ENCODE measurements around the gene GABBR2.

Gene GABBR2

GRCh38 chr9:98576354-98576753 is 132.4 kb downstream of the GABBR2 start:
- Mint-ChIP-seq H3K4me3 (peak overlapping the region; percentile 55), H3K36me3 (ENCODE audit: low read depth) (no peaks in the 10 kb centered on the region), H3K4me1 (ENCODE audit: low read depth) (peaks cover 16% of the 10 kb centered on the region), H3K27ac (peak overlapping the region; percentile 14), H3K9me3 (no peaks in the 10 kb centered on the region), H3K27me3 (ENCODE audit: low read depth) (peaks cover 44% of the 10 kb centered on the region)
- no peak for DNase-seq (ENCODE audit: low spot score)

DNA sequence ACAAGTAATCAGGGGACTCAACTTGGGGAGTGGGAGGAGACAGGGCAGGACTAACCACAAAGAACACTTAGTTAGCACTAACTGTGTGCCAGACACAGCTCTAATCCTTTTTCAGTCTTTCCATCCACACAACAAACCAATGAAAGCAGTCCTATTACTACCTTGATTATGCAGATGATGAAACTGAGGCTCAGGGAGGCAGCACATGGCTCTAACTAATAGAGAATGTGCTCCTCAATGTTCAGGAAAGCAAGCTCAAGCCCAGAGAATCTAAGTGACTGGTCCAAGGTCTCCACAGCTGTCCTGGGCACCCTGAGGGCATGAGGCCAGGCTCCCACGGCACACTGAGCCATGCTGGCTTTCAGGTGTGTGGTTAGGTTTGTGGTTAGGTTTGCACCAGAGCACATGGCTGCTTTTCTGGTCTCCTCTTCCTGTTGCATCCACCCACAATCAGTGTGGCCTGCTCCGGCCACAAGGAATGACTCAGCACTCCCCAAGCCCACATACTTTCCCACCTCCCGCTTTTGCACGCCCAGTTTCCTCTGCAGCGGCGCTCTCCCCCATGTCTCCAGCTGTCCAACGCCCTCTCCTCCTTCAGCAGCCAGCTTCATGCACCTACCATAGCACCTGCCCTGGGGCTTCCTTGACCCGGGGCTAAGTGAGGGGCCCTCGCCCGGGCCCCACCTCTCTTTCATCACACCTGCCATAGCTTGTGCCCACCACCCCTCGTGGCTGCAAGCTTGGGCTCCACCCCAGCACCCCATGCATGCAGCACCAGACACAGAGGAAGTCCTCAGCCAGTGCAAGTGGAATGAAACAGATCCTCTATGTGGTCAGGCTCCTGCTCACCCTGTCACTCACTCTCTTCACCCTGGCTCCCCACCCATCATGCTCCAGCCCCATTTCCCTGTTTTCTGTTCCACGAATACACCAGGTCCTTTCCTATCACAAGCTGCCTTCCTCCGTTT is 133.1 kb downstream of the GABBR2 start:
- Mint-ChIP-seq H3K4me3 (peak overlapping the region; percentile 55), H3K9me3 (no peaks in the 10 kb centered on the region), H3K27me3 (ENCODE audit: low read depth) (peaks cover 40% of the 10 kb centered on the region), H3K36me3 (ENCODE audit: low read depth) (no peaks in the 10 kb centered on the region), H3K27ac (peak overlapping the region; percentile 14), H3K4me1 (ENCODE audit: low read depth) (peaks cover 16% of the 10 kb centered on the region)
- DNase-seq (ENCODE audit: low spot score): peak; percentile 49

DNA sequence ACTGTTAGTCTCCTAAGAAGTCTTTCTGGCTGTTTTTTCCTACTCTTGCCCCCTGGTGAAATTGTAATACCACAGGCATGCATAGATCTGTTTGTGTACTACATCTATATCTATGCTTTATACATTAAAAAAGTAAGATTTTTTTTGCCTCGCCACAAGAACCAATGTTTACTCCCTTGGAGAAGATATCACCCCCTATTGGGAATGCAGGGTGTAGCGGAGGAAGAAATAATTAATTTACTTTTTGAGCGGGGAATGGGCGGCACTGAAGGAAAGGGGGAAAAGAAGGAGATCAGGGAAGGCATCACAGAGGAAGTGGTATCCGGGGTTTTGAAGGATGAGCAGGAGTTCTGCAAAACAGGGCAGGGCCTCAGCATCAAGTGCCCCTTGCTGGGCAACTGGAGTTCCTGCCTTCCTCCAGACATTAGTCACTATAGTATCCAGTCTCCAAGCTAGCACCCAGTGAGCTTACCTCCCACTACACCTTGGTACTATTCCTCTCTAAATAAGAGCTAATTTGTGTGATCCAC is 134.9 kb downstream of the GABBR2 start:
- DNase-seq (ENCODE audit: low spot score): no peak
- Mint-ChIP-seq H3K4me3 (no peak overlapping the region), H3K36me3 (ENCODE audit: low read depth) (no peaks in the 10 kb centered on the region), H3K27ac (no peak overlapping the region), H3K9me3 (no peaks in the 10 kb centered on the region), H3K4me1 (ENCODE audit: low read depth) (peaks cover 16% of the 10 kb centered on the region), H3K27me3 (ENCODE audit: low read depth) (peaks cover 31% of the 10 kb centered on the region)

DNA sequence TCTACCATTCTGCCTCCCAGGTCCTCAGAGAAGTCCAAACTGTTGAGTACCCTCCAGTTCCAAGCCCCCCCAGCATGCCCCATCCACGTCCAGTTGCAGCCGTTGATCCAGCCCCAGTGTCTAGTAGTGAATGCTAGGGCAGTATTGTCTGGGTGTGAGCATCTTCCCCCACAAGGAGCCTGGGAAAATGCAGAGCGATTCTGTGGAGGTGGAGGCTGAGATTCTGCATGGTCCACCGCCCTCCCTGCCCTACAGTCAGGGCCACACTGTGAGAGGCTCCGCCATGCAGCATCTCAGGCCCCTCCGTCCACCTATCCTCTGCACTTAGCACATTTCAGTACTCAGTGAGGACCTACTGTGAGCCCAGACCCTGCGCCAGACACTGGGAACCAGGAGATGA is 135.9 kb downstream of the GABBR2 start:
- no peak for DNase-seq (ENCODE audit: low spot score)
- no peaks in the 10 kb centered on the region for H3K36me3 Mint-ChIP-seq (ENCODE audit: low read depth)
- peaks cover 16% of the 10 kb centered on the region for H3K4me1 Mint-ChIP-seq (ENCODE audit: low read depth)
- peaks cover 29% of the 10 kb centered on the region for H3K27me3 Mint-ChIP-seq (ENCODE audit: low read depth)
- no peak overlapping the region for H3K4me3 Mint-ChIP-seq
- no peak overlapping the region for H3K27ac Mint-ChIP-seq
- H3K9me3 Mint-ChIP-seq: no peaks in the 10 kb centered on the region

DNA sequence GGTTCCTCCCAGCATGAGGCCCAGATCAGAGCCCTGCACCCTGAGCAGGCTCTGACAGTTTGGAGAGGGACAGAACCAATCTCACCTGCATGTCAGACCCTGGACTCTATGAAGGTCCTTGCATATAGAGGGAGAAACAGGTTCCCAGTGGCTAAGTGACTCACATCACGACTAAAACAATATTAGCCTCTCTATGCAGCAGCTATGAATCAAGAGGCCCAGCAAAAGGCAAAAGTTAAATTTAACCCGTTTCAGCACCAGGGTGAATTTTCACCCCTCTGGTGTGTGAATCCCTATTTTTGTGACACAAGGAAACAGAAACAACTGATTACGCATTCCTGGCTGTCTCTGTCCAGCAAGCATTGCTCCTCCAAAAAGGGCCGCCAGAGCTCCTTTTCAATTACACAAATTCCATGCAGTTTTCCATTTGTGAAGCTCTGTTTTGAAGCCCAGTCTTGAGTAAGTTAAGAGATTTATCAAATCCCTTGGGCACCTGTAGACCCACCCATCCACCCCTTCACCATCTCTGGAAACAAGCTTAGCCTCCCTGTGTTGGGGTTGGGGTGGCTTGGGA is 136.6 kb downstream of the GABBR2 start:
- Mint-ChIP-seq H3K9me3 (no peaks in the 10 kb centered on the region), H3K4me3 (no peak overlapping the region), H3K27me3 (ENCODE audit: low read depth) (peaks cover 24% of the 10 kb centered on the region), H3K36me3 (ENCODE audit: low read depth) (no peaks in the 10 kb centered on the region), H3K4me1 (ENCODE audit: low read depth) (peaks cover 16% of the 10 kb centered on the region), H3K27ac (no peak overlapping the region)
- no peak for DNase-seq (ENCODE audit: low spot score)

DNA sequence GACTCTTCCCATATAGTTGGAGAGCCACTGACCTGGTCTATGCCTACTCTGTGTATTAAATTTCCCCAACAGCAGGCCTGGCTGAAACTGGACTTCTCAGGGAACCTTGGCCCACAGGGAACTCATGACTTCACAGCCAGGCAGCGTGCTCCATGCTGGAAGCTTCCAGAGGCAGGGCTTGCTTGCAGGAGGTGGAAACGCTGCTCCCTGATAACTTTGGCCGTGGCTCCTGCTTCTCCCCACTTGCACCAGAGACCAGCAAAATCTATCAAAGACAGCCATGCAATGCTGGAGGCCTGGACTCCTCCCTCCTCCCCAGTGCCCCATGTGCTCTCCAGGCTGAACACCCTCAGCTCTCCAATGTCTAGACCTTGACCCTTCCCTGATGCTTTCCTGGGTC is 137.1 kb downstream of the GABBR2 start:
- Mint-ChIP-seq H3K4me1 (ENCODE audit: low read depth) (peaks cover 16% of the 10 kb centered on the region), H3K9me3 (no peaks in the 10 kb centered on the region), H3K4me3 (no peak overlapping the region), H3K27ac (no peak overlapping the region), H3K27me3 (ENCODE audit: low read depth) (peaks cover 19% of the 10 kb centered on the region), H3K36me3 (ENCODE audit: low read depth) (no peaks in the 10 kb centered on the region)
- DNase-seq (ENCODE audit: low spot score): no peak

DNA sequence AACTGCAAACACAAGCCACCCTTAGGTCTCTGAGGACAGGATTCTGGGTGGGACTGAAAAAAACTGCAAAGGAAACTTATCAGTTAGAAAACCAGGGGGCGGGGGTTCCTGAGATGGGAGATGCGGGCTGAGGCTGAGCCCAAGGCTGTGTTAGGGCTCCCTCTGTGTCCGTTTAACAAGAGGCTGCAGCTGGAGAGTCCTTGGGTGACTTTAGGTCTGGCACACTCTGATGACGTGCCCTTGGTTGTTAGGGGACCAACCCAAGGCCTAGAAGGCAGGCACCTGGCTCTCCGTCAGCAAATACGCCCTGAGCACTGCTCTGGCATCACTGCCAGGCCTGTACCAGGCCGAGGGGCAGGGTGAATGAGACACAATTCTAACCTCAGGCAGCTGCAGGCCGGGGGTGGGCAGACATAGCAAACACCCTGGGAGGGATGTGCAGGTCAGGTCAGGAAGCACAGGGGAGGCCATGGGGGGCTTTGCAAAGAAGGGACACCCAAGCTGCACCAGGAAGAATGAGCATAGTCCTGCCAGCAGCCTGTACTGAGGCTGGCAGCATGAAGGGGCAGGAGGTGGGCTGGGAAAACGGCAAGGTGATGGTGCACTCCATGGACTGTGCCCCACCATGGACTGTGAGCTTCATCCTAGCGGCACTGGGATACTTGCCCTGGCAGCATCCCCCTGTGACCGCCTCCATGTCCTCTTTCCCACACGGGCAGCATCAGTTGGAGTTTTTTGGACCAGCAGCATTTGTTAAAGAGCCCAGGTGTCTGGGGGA is 137.9 kb downstream of the GABBR2 start:
- H3K9me3 Mint-ChIP-seq: no peaks in the 10 kb centered on the region
- H3K4me1 Mint-ChIP-seq (ENCODE audit: low read depth): peaks cover 10% of the 10 kb centered on the region
- peaks cover 13% of the 10 kb centered on the region for H3K27me3 Mint-ChIP-seq (ENCODE audit: low read depth)
- DNase-seq (ENCODE audit: low spot score): no peak
- H3K27ac Mint-ChIP-seq: no peak overlapping the region
- H3K36me3 Mint-ChIP-seq (ENCODE audit: low read depth): no peaks in the 10 kb centered on the region
- no peak overlapping the region for H3K4me3 Mint-ChIP-seq

GRCh38 chr9:98570055-98570454 is 138.7 kb downstream of the GABBR2 start:
- no peaks in the 10 kb centered on the region for H3K9me3 Mint-ChIP-seq
- peaks cover 2% of the 10 kb centered on the region for H3K4me1 Mint-ChIP-seq (ENCODE audit: low read depth)
- DNase-seq (ENCODE audit: low spot score): no peak
- no peak overlapping the region for H3K4me3 Mint-ChIP-seq
- no peak overlapping the region for H3K27ac Mint-ChIP-seq
- peaks cover 11% of the 10 kb centered on the region for H3K27me3 Mint-ChIP-seq (ENCODE audit: low read depth)
- H3K36me3 Mint-ChIP-seq (ENCODE audit: low read depth): no peaks in the 10 kb centered on the region

- Mint-ChIP-seq H3K9me3 (no peaks in the 10 kb centered on the region), H3K27ac (no peak overlapping the region), H3K4me1 (ENCODE audit: low read depth) (no peaks in the 10 kb centered on the region), H3K27me3 (ENCODE audit: low read depth) (peaks cover 11% of the 10 kb centered on the region), H3K4me3 (no peak overlapping the region), H3K36me3 (ENCODE audit: low read depth) (no peaks in the 10 kb centered on the region)
- no peak for DNase-seq (ENCODE audit: low spot score)
Measured at GRCh38 chr9:98569491-98569890, 139.2 kb downstream of the GABBR2 start.

DNA sequence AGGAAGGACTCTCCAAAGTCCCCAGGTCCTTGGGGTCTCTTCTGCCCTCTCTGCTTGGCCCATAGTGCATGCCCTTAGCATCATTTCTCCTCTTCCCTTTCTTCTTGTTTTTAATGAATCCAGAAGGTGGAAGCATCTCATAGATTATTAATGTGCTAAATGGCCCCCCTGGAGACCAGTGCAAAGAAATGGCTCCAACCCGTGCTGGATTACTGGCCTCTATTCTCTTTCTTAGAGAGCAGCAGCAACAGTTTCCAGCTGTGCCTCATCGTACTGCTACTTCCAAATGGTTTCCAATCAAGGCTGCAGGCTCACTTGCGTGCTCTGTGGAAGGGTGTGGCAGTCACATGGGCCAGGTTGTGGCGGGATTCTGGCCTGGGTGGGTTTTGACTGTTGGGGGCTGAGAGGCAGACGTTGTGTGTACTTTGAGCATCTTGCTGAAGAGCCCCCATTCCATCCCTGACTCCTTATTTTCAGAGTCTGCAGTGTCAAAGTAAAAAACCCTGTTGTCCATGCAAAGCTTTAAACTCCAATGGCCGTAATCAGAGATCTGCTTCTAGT is 139.7 kb downstream of the GABBR2 start:
- Mint-ChIP-seq H3K4me1 (ENCODE audit: low read depth) (no peaks in the 10 kb centered on the region), H3K9me3 (no peaks in the 10 kb centered on the region), H3K36me3 (ENCODE audit: low read depth) (no peaks in the 10 kb centered on the region), H3K4me3 (no peak overlapping the region), H3K27me3 (ENCODE audit: low read depth) (peaks cover 8% of the 10 kb centered on the region), H3K27ac (no peak overlapping the region)
- no peak for DNase-seq (ENCODE audit: low spot score)

DNA sequence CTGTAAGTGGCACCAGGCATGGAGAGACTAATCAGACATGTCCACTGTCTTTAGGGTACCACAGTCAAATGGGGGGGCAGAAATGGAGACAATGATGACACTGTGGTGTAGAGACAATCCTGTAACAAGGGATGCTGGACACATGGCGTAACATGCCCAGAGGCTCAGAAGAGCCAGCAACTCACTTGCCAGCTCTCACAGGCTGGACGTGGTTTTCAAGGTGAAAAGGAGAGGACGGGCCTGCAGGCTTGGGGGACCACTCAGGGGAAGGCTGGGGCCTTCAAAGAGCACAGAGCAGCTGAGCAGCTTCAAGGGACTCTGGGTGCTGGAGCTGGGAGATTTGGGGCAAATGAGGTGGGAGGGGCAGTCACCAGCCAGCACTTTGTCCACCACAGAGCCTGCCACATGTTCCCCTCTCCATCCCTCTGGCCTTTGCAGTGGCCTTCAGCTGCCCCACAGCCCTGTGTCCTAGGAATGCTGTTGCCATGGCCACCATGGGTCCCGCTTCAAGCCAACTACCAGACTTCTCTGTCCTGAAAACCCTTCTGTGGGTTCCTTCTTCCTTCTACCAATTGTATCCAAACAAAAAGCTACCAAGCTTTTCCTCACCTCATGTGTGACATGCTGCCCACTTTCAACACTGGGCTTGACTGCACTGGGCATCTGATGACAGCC is 140.4 kb downstream of the GABBR2 start:
- Mint-ChIP-seq H3K4me1 (ENCODE audit: low read depth) (no peaks in the 10 kb centered on the region), H3K9me3 (no peaks in the 10 kb centered on the region), H3K27ac (no peak overlapping the region), H3K27me3 (ENCODE audit: low read depth) (peaks cover 4% of the 10 kb centered on the region), H3K36me3 (ENCODE audit: low read depth) (no peaks in the 10 kb centered on the region), H3K4me3 (no peak overlapping the region)
- no peak for DNase-seq (ENCODE audit: low spot score)

DNA sequence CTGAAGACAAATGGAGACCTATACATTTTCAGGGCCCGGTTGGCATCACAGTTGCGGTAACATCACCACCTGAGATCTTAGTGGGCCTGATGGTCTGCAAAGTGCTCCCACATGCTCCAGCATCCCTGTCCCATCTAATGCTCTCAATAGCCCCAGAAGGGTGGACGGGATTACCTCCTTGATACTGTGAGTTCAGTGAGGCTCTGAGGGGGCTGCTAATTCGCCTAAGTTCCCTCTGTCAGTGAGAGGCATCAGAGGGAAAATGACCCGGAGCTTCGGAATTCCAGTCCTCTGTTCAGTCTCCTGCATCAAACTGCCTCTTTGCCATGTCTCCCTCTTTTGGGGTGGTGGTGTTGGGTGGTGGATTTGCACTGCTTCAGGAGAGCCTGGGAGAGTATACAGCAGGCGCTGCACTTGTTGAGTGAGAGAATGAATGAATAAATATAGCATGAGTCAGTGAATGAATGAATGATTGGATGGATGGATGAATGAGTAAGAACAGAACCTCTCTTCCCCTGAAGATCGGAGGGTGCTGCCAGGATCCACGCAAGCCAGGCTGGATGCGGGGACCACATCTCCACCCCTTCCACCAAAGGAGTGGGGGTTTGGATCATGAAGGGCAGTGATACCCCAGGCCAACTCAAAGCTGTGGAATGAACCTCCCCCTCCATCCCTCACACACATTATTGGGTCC is 141.0 kb downstream of the GABBR2 start:
- Mint-ChIP-seq H3K4me3 (no peak overlapping the region), H3K4me1 (ENCODE audit: low read depth) (no peaks in the 10 kb centered on the region), H3K27me3 (ENCODE audit: low read depth) (peaks cover 5% of the 10 kb centered on the region), H3K9me3 (no peaks in the 10 kb centered on the region), H3K36me3 (ENCODE audit: low read depth) (no peaks in the 10 kb centered on the region), H3K27ac (no peak overlapping the region)
- no peak for DNase-seq (ENCODE audit: low spot score)
